Mesodermal cell (in vitro differentiated cells): ENCODE results near the gene CPNE9.
"Not testable (repeated sequence)": the region's sequence is repeated elsewhere in the genome, so short reads cannot be mapped to it uniquely, and the experiment has no call there.

Experiments
- H3K27ac ChIP-seq: 2 replicates; pipeline ENCODE4 v1.7.0; 2013; ENCODE audit warnings: mild to moderate bottlenecking, low read depth, low read length, moderate library complexity; ENCODE audit not compliant: severe bottlenecking
- H3K36me3 ChIP-seq: 2 replicates; pipeline ENCODE4 v1.7.1; 2013; ENCODE audit warnings: mild to moderate bottlenecking, low read length, moderate library complexity; ENCODE audit not compliant: control insufficient read depth, insufficient read depth
- H3K4me1 ChIP-seq: one replicate; pipeline ENCODE4 v1.7.1; 2013; ENCODE audit warnings: mild to moderate bottlenecking, low read length; ENCODE audit not compliant: insufficient read depth, control insufficient read depth, poor library complexity, severe bottlenecking
- H3K4me3 ChIP-seq: 2 replicates; pipeline ENCODE4 v1.7.0; 2013; ENCODE audit warnings: low read length, control low read depth, mild to moderate bottlenecking; ENCODE audit not compliant: insufficient read depth, poor library complexity, severe bottlenecking; ENCODE audit errors: extremely low read depth
- H3K9me3 ChIP-seq: 2 replicates; pipeline ENCODE4 v1.7.1; 2013; ENCODE audit warnings: mild to moderate bottlenecking, low read length, moderate library complexity; ENCODE audit not compliant: control insufficient read depth
- WGBS, 2 experiments: methylation state at CpG; one replicate each; pipeline ENCODE4 v1.1.5; 2013; ENCODE audit warnings: missing lambda C conversion rate in 2 of 2; ENCODE audit not compliant: insufficient coverage in 2 of 2; 5-methylcytosine and 5-hydroxymethylcytosine counted together

The CPNE9 gene

DNA sequence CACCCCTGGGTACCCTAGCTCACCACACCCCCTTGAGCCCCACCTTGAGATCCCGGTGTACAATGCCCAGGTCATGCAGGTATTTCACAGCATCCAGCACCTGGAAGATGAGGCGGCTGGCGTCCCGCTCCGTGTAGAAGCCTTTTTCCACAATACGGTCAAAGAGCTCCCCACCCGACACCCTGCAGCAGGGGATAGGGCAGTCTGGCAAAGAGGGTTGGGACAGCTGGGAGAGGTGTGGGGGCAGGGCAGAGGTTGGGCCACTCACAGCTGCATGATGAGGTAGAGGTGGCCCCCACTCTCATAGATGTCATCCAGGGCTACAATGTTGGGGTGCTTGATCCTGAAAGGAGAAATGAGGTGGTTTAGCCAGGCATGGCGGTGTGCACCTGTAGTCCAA, 59.2 kb downstream of the CPNE9 start:
- Histone ChIP-seq H3K27ac (no peak overlapping the region), H3K4me1 (no peaks in the 10 kb centered on the region), H3K9me3 (no peaks in the 10 kb centered on the region), H3K36me3 (peaks cover 40% of the 10 kb centered on the region), H3K4me3 (no peak overlapping the region)
- 94 to 100% methylated on average over 3 to 7 of the region's 8 CpGs for WGBS, 2 experiments

DNA sequence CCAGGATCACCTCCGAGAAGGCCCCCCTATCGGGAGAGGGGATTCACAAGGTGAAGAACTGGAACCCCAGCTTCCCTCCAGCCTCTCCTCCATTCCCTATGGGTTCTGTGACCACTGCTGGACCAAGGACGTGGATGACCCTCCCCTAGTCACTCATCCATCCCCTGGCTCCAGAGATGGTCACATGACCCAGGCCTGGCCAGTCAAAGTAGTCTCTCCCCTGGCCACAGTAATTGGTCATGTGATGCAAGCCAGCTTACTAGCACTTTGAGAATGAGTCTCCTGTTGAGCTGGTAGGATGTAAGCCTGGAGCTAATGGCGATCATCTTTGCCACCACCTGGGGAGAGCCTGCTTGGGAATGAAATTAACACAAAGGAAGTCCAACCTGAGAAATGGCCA, 62.2 kb downstream of the CPNE9 start:
- Histone ChIP-seq H3K9me3 (no peaks in the 10 kb centered on the region), H3K4me1 (peaks cover 5% of the 10 kb centered on the region)
- 58 to 82% methylated on average over 1 to 4 of the region's 4 CpGs for WGBS, 2 experiments

DNA sequence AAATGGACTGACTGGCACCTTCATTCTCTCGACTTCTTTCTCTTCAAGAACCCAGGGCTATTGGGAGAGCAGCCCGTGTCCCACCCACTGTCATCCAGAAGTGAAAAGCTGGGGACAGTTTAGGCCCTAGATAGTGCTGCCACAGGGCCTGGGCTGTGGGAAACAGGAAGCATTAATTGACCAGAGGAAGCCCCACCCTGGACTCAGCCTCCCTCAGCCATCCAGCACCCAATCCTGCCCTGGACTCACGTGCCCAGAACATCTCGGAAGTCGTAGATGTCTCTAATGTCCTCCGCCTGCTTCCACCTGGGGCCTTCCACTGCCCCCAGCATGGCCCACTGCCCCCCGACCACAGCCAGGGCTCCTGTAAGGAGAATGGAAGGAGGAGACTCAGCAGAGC, 63.8 kb downstream of the CPNE9 start:
- Histone ChIP-seq H3K9me3 (no peaks in the 10 kb centered on the region), H3K4me1 (peaks cover 5% of the 10 kb centered on the region), H3K27ac (no peak overlapping the region), H3K36me3 (peaks cover 6% of the 10 kb centered on the region), H3K4me3 (no peak overlapping the region)
- 92 to 97% methylated on average over 4 to 6 of the region's 7 CpGs for WGBS, 2 experiments

More for the DNA sequence above, 62.2 kb downstream of the CPNE9 start:
- H3K36me3 ChIP-seq: peaks cover 12% of the 10 kb centered on the region
- H3K4me3 ChIP-seq: no peak overlapping the region
- no peak overlapping the region for H3K27ac ChIP-seq

DNA sequence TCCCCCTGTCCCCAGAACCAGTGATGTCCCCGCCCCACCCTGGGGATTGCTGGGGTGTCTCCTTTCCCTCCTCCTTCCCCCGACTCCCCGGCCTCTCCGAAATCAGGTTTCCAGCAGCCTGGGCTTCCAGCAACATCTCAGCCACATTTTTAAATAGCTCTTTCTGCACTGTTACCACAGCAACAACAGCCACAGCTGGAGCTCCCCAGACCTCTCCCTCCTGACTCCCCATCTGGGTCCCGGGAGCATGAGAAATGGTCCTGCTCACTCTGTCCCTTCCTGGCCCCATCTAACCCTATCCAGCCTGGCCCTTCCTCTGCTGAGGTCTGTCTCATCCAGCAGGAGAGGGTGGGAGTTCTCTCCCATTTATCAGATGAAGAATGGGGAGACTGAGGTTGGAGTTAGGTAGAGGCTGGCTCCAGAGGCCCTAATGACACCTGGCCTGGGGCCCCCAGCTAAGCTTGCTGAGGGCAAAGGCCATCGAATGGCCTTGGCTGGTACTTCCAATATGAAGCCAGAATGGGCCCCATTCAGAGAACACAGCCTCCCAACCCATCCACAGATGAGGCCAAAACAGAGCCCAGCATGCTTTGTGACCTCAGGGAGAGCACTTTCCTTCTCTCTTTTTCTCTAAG, 64.6 kb downstream of the CPNE9 start:
- whole genome bisulfite sequencing, 2 experiments: 85 to 90% methylated on average over 2 to 6 of the region's 6 CpGs
- no peak overlapping the region for H3K27ac ChIP-seq
- no peak overlapping the region for H3K4me3 ChIP-seq
- no peaks in the 10 kb centered on the region for H3K9me3 ChIP-seq
- peaks cover 5% of the 10 kb centered on the region for H3K4me1 ChIP-seq
- H3K36me3 ChIP-seq: peaks cover 3% of the 10 kb centered on the region

DNA sequence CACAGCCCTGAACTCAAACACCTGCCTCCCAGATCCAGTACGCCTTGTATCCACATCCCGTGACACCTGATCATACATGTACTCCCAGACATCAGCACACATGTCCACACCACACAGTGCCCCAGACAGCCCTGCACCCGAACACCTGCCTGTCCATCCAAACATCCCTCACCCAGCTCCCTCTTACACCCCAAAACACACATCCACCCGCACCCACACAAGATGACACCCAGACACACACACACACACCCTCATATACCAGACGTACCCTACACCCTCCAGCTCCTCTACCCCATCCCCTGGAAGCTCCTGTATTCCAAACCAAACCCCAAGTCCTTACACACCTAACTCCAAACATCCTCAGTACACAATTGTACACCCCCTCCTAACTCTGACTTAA, 65.4 kb downstream of the CPNE9 start:
- H3K36me3 ChIP-seq: peaks cover under 1% of the 10 kb centered on the region
- no peaks in the 10 kb centered on the region for H3K9me3 ChIP-seq
- peak overlapping the region; percentile 43 for H3K4me3 ChIP-seq
- peaks cover 5% of the 10 kb centered on the region for H3K4me1 ChIP-seq
- H3K27ac ChIP-seq: no peak overlapping the region
- 92 to 98% methylated on average over 4 to 5 of the region's 5 CpGs for WGBS, 2 experiments

DNA sequence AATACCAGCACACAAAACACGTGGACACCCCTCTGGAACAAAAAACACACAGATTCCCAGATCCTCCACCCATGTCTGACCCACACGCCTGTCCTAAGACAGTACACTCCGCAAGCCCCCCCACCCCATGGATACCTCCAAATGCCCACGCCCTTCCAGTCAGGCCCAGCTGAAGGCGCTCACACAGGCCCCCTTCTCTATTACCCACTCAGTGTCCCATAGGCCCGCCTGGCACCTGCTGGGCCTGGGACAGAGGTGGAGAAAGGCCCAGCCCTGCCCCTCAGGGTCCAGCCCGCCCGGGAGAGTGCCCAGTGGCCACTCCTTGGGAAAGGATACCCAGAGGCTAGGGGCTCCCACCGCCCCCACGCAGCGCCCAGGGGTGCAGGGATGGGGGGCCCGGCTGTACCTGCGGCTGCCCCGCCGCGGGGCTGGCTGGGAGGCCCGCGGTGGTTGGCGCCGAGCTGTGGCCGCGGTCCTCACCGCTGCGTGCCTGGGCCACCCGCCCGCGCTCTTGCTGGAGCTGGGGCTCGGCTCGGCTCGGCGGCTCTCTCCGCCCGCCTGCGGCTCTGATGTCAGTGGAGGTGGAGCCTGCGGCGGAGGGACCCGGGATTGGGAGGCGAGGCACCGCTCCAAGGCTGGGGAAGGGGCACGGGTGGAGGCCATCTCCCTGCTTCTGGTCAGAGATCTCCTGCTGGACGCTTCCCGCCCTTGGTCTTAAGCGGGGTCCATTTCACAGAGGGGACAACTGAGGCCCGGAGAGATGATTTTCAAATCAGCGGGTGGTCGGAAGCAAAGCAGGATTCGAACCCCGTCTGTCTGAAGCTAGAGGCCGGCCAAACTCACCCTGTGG, 66.0 kb downstream of the CPNE9 start, which contains the start of gene CAMK1:
TSS of gene CAMK1 (minus strand) at position 522 of the 850 bp plus-strand sequence. CDS start 2,198 bp downstream, outside the sequence.
- Histone ChIP-seq H3K36me3 (no peaks in the 10 kb centered on the region), H3K27ac (no peak within 1 kb of the TSS), H3K4me1 (peaks cover 5% of the 10 kb centered on the region), H3K9me3 (no peaks in the 10 kb centered on the region), H3K4me3 (peak within 1 kb of the TSS; percentile 43)
- WGBS, 2 experiments: 11 to 22% methylated on average over 31 to 47 of the region's 49 CpGs

DNA sequence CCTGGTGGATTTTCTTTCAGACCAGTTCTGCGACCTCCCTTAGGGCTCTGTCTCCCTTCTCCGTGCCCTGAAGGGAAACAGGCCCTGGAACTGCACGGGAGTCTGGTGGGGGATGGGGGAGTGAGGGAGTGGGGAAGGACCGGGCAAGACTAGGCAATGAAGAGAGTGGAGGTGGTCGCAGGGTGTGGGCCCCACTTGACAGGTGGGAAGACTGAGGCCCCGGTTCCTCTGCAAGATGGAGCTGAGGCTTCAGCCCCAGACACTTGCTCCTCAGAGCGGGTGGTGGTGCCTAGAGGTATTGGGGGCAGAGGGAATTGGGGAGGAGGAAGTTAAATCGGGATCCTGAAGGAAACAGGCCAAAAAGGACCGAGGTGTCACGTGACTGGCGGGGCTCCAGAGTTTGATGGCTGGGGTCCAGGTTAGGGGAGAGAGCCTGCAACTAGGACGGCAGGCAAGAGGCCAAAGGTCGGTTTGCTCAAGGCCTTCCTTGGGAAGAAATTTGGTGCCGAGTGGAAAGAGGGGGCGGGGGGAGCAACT, 66.7 kb downstream of the CPNE9 start:
- Histone ChIP-seq H3K27ac (no peak overlapping the region), H3K36me3 (no peaks in the 10 kb centered on the region), H3K4me3 (peak overlapping the region; percentile 43), H3K4me1 (peaks cover 5% of the 10 kb centered on the region), H3K9me3 (no peaks in the 10 kb centered on the region)
- 53 to 71% methylated on average over 9 to 10 of the region's 15 CpGs for WGBS, 2 experiments

DNA sequence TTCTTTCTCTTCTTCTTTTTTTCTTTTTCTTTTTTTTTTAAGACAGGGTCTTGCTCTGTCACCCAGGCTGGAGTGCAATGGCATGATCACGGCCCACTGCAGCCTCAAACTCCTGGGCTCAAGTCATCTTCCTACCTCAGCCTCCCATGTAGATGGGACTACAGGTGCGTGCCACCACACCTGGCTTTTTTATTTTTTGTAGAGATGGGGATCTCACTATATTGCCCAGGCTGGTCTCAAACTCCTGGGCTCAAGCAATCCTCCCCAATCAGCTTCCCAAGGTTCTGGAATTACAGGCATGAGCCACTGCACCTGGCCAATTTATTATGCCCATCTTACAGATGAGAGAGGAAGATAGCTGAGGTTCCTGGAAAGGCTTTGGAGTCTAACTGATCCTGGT, 67.4 kb downstream of the CPNE9 start:
- not testable (repeated sequence) for H3K36me3 ChIP-seq, H3K4me3 ChIP-seq, H3K9me3 ChIP-seq, H3K27ac ChIP-seq, H3K4me1 ChIP-seq
- 88 to 90% methylated on average over 1 to 2 of the region's 2 CpGs for whole genome bisulfite sequencing, 2 experiments

DNA sequence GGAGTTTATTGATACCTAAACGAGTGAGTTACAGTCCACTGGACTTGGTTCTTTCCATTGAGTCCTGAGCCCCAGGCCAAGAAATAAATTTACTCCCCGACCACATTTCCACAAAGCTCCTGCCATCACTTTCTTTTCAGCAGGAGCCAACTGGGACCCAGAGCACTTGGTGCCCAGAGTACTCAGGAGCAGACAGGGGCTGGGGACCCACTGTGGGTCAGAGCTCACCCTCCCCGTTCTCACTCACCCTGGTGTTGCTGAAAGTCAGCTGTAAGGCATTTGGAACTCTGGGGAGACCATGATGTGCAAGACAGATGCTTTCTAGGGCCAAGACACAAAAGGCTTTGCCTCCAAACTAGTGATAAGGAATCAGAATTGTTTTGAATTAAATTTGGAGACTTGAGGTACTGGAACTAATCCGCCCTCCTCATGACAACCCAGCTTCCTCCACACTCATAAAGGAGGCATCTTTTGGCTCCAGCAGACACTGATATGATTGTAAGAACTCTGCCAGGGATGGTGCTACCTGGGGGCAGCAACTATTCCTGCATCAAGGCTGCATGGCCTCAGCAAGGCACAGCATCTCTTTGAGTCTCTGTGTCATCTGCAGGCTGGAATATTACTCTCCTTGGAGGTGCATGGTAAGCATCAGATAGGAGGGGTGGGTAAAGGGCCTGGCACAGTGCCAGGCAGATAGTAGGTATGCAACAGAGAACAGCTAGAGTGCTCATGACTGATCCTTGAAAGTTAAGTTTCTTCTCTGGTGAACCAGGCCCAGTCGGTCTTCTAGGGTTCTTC, 73.5 kb downstream of the CPNE9 start:
- no peaks in the 10 kb centered on the region for H3K9me3 ChIP-seq
- no peak overlapping the region for H3K27ac ChIP-seq
- H3K4me3 ChIP-seq: no peak overlapping the region
- peaks cover 26% of the 10 kb centered on the region for H3K36me3 ChIP-seq
- 74 to 100% methylated on average over 1 to 3 of the region's 5 CpGs for WGBS, 2 experiments
- H3K4me1 ChIP-seq: peaks cover 3% of the 10 kb centered on the region

DNA sequence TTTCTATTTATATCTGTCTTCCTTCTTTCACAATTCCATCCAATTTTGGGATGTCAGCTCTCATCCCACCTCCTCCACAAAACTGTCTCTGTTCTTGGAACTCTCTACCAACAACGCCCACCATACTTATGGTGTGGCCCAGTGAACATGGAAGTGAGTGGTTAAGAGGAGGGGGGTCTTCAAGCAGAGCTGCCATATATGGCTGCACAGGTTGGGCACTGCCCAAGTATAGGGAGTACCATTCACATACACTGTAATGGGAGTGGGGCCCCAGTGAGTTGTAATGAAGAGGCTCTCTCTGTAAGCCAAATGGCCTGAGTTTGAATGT, 74.0 kb downstream of the CPNE9 start:
- peaks cover 3% of the 10 kb centered on the region for H3K4me1 ChIP-seq
- H3K9me3 ChIP-seq: no peaks in the 10 kb centered on the region
- no peak overlapping the region for H3K4me3 ChIP-seq
- peaks cover 31% of the 10 kb centered on the region for H3K36me3 ChIP-seq
- WGBS, 2 experiments: no CpG with 5 or more reads among the region's 1 CpG
- no peak overlapping the region for H3K27ac ChIP-seq
